Stimulated activated CD8-positive, alpha-beta memory T cell treated with anti-CD3 and anti-CD28 coated beads, Interleukin-4, amount 100 ng/mL, for 48 hours (primary cell): ENCODE measurements around the gene FCER1G.
"Not testable (repeated sequence)": the region's sequence is repeated elsewhere in the genome, so short reads cannot be mapped to it uniquely, and the experiment has no call there.

Source experiments
- DNase-seq: peaks from one replicate; pipeline ENCODE4 v3.0.0-alpha.2; 2020

FCER1G gene

DNA sequence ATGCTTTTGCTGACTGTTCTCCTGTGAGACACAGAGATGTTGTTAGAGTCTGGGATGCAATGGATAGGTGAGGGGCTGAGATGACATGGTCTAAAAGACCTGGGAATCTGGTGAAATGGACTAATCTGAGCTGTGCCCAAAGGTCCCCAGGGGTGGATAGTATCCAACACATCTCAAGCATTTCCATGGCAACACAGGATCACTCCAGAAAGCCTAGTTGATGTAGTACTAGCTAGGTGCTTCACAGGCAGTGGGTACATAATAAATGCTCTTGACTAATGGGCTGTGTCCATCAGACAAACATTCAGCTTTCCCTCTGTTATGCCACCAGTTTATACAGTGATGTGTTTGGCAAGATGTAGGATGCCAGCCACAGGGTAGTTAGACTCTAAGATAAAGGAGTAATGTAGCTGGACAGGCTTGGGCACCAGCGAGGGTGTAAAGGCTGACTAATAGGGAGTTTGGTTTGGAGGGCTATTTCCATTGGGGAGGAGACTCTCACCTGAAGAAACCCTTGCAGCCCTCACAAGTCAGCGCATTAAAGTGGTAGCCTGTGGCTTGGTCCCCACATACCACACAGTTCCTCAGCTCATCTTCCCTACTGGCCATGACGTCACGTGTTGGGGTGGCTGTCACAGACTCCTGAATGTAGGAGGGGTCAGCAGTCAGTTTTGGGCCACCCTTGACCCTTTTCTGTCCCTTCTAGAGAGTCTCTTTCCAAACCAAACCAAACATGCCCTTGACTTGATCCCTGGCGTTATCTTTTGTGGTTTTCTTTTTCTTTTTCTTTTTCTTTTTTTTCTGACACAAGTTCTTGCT lies 21.1 kb downstream of the FCER1G start:
- no peak for DNase-seq

DNA sequence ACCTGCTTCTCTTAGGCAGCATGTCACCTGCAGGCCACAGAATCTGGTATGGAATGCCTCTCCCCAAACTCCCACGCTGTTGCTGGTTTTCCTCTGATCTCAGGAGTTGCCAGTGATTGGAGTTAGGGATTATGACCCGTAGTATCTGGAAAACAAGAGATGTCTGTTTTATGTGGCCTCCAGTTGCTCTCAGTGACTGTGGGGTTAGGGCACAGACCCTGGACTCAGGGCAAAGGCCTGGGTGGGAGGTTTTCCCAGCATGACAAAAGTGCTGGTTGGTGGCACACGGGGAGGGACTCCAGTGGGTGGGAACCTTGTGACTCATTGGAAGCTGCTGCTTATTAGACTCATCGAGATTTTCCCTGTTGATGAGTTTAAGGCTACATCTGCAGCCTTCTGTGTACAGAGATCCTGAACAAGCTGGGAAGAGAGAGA lies 23.0 kb downstream of the FCER1G start, which contains the start of gene NR1I3:
NR1I3 (minus strand) TSS at position 165 of the 435 bp plus-strand sequence. CDS start 1,638 bp downstream, outside the sequence.
- DNase-seq = no peak

DNA sequence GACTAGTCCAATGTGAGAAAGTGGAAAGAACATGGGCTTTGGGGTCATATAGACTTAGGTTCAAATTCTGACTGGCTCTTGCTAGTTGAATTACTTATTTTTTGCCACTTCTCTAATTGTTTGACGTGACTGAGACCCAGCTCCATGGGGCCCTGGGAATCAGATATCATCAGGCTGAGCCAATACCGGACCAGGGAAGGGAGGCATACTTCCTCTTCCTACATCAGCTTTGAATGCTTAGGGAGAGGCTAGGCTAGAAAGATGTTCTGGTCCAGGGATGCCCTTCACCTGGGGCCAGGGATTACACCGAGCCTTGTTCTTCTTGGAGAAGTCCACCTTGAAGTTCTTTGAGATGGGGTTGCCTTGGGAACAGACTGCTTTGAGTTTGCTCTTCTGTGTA lies 26.6 kb downstream of the FCER1G start:
- DNase-seq = no peak

DNA sequence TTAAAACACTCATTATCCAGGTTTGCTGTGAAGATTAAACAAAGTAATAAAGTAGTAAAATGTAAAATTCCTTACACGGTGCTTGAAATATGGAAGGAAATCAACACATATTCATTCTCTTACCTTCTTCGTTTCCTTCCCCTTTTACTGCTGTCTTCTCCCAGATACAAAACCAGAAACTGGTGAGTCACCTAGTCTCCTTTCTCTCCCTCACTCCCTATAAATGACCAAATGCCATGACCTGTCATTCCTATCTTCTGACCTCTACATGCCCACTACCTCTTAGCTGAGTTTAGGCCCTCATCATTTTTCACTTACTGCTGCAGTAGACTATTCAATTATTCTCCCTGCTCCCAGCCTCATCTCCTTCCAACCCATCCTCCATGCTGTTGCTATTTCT lies 27.2 kb downstream of the FCER1G start:
- no peak for DNase-seq

DNA sequence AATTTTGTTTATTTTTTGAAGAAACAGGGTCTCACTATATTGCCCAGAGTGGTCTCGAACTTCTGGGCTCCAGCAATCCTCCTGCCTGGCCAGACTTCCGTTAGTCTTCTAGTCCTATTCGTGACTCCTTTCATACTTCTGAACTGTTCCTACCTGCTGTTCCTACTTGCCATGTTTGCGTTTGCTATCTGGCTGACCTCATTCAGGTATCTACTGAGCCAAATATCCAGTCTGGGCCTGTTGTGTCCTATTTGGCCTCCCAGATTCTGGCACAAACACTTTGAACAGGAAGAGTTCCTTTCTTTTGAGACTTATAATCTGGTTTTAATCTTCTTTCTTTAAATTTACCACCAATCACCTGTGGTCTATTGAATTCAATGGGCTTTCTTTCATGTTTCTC lies 29.8 kb downstream of the FCER1G start:
- no peak for DNase-seq

DNA sequence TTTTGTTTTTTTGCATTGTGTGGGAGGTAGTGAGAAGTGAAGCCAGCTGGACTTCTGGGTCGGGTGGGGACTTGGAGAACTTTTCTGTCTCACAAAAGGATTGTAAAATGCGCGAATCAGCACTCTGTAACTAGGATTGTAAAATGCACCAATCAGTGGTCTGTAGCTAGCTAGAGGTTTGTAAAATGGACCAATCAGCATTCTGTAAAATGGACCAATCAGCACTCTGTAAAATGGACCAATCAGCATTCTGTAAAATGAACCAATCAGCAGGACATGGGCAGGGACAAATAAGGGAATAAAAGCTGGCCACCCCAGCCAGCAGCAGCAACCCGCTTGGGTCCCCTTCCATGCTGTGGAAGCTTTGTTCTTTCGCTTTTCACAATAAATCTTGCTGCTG lies 35.0 kb downstream of the FCER1G start:
- not testable (repeated sequence) for DNase-seq

DNA sequence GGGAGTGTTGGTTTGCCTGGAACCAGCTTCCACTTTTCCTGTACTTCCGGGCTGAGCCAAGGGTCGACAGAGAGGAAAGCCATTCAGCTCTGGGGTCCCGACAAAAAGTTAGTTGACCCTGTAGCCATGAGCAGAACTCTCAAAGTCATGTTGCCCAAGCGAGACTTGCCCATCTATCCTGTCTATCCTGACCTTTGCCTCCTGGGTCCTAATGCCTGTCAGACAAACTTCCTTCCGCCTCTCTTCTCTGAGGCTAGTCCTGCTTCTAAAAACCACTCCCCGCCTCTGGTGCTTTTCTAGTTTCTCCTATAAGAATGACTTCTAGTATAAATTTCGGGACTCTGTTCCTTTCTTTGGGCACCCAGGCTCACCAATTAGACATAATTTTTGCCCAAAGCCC lies 35.7 kb downstream of the FCER1G start:
- DNase-seq = no peak

DNA sequence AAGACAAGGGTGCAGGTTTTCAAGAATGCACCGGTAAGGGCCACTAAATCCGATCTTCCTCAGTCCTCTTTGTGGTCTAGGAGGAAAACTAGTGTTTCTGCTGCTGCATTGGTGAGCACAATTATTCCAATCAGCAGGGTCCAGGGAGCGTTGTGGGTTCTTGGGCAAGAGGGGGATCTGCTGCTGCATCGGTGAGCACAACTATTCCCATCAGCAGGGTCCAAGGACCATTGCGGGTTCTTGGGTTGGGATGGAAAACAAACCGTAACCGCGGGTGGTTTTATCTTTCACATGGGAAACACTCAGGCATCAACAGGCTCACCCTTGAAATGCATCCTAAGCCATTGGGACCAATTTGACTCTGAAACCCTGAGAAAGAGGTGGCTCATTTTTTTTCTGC lies 36.5 kb downstream of the FCER1G start:
- no peak for DNase-seq

DNA sequence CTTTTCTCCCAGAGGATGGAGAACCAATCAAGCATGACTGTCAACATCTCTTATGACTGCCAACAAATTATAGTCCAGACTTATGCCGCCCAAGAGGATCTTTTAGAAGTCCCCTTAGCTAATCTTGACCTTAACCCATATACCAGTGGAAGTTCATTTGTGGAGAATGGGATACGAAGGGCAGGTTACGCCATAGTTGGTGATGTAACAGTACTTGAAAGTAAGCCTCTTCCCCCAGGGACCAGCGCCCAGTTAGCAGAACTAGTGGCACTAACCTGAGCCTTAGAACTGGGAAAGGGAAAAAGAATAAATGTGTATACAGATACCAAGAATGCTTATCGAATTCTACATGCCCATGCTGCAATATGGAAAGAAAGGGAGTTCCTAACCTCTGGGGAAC lies 40.2 kb downstream of the FCER1G start:
- DNase-seq = not testable (repeated sequence)

DNA sequence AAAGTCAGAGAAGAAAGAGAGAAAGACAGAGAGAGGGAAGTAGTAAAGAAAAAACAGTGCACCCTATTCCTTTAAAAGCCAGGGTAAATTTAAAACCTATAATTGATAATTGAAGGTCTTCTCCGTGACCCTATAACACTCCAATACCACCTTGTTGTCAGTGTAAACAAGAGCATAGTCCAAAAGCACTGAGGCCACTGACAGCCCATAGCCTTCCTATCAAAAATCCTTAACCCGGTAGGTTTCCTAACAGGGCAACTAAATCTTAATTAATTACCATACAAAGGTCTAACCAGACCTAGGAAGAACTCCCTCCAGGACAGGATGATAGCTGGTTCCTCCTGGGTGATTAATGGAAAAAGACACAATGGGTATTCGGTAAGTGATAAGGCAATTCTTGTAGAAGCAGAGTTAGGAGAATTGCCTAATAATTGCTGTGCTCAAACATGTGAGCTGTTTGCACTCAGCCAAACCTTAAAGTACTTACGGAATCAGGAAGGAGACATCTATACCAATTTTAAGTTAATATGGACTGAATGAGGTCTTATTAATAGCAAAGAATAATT lies 40.9 kb downstream of the FCER1G start:
- DNase-seq = not testable (repeated sequence)

DNA sequence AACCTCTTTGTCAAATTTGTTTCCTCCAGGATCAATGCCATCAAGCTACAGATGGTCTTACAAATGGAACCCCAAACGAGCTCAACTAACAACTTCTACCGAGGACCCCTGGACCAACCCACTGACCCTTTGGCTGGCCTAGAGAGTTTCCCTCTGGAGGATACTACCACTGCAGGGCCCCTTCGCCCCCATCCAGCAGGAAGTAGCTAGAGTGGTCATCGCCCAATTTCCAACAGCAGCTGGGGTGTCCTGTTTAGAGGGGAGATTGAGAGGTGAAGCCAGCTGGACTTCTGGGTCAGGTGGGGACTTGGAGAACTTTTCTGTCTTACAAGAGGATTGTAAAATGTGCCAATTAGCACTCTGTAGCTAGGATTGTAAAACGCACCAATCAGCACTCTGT lies 42.0 kb downstream of the FCER1G start:
- not testable (repeated sequence) for DNase-seq

DNA sequence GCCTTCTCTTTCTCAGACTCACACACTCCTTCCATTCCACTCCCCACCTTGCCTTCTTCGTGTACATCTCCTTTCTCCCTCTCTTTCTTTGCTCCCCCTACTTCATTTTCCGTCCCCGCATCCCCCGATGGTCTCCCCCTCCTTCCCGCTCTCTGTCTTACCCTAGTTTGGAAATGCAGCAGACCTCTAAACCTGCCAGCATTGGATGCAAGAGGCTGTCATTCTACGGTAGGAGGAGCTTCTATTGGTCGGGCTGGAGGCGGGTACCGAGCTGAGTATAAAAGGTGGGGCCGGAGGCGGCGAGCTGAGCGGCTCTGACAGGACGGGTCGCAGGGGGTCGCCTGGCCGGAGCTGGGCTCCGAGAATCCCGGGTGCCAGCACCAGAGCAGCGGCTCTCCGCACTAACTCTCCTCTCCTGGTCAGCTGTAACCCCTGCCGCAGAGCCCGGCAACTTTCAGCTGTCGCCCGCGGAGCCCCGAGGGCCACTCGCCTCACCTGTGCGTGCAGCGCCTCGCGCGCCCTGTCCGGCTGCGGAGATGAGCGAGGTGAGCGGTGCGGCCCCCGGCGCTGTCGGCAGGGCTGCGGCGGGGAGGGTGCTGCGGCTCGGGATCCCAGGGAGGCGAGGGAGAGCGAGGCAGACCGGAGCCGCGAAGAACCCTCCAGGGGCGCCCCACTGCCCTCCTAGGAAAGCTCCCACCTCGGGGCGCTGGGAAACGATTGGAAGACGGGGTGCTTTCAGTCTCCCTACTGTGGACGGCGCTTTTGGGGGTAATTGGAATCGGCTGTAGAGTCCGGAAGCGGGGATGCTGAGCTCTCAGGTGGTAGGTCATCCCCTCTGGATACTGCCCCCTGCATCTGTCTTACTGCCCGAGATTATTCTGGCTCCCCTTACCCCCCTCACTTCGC lies 43.6 kb downstream of the FCER1G start, which contains the start of gene PCP4L1:
PCP4L1 (plus strand) TSS at position 307 of the 906 bp plus-strand sequence; CDS start at position 537, 230 bp downstream.
- DNase-seq = peak; percentile 65

DNA sequence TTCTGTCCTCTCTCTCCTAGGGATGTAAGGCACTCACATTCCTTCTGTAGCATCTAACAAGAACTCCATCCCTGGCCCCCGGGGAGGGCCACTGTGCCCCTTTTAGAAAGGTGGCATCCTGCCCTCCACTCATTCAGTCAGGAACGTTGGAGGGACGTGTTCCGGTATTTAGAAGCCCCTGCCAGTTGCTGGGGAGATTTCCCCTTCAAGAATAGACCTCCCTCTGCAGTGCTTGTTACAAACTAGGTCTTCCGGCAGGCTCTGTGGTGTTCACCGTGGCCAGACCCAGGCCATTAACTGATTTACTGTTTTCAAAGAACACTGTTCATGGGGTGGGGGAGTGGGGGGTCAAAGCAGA lies 44.2 kb downstream of the FCER1G start:
- no peak for DNase-seq

DNA sequence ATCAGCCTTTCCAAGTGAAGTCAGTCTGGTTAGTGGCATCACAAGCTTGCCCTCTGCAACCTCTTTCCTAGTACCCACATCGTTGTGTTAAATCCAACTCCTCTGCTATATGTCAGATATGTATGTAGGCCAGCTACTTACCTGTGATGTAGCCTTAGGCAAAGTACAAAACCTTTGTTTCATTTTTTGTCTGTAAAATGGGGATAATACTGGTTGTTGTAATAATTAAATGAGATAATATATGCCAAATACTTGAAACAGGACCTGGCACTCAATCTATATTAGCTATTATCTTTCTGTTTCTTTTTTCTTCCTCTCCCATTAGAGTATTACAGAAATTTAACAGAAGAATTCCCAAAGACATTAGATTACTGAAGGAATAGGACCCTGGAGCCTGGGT lies 44.7 kb downstream of the FCER1G start:
- DNase-seq = no peak

DNA sequence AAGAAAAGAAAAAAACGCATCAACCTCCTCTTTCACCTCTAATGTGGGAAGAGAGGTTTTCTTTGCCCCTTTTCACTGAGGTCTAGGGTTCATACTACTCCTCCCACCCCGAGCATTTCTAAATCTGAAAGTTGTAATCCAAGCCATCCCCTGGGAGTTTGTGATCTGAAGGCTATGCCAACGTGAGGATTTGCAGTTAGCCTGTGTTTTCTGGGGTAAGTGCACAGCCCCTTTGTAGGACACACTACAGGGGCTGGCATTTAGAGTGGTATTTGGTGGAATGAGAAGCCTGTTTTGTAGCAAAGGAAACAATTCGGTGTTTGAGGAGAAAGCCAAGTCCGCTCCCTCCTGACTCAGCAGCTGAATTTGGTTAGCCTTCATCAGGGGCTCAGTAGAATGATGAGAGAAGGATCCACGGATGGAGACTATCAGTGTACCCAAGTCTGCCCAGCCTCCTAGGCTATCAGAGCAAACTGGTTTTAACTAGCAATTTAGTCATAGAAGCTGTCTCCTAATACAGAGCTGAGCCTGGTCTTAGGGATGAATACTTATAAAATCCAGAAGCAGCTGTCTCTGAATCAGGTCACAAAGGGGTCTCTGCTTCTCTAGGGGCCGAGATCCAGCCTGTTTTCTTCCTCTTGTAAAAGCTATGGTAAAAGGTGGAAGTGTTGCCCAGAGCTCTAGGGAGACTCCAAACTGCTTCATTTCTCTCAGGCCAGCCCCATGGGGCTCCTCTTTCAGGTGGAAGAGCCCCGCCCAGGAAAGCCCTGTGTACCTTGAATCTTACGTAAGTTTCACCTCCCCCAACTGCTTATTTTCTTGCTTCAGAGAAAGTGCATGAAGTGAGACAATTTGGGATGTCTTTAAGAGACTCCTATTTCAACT lies 45.5 kb downstream of the FCER1G start:
- DNase-seq = no peak

DNA sequence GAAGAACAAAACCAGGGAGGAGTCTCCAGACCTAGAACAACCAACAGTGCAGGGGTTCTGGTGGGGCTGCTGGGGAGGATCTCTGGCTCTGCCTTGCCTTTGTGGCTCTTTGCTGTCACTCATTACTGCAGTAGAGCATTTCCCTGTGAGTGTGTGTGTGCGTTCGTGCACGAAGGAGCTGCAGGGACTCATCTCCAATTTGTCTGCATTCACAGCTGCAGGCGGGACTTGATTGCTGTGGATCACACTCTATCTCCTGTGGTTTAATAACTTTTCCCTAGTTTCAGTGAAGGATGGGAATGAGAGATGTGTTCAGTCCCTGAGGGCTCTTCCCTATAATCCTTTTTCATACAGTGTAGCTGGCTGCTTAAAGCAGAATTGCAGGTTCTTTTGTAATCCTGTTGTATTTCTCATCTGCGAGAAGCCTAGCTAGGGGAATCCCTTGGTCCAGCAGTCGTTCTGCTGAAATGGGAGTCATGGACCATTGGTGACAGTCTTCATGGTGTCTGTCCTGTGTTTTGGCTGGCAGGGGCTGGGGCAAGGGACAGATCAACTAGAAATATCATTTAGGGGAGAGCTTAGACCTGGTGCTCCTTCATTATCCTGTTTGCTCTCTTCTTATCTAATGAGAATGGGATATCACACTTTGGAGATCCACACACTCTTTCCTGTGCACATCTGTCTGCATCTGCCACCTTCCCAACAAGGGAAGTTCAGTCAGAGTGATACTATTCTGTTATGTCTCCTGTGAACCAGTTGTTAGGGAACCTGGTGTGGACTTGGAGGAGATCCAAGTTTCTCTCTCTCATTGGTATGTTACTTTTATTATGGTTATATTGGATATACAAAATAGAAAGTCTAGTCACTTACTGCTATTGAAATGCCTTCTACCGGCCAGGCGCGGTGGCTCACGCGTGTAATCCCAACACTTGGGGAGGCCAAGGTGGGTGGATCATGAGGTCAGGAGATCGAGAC lies 46.5 kb downstream of the FCER1G start:
- no peak for DNase-seq

DNA sequence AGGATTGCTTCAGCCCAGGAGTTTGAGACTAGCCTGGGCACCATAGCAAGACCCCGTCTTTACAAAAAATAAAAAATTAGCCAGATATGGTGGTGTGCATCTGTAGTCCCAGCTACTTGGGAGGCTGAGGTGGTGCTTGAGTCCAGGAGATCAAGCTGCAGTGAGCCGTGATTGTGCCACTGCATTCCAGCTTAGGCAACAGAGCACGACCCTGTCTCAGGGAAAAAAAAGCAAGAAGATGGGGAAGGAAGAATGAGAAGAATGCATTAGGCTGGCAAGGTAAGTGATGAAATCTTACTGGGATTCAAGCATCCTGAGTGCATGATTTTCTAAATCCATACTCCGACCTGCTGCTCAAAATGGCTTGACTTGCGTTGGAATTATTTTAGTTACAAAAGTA lies 50.2 kb downstream of the FCER1G start:
- DNase-seq = no peak

DNA sequence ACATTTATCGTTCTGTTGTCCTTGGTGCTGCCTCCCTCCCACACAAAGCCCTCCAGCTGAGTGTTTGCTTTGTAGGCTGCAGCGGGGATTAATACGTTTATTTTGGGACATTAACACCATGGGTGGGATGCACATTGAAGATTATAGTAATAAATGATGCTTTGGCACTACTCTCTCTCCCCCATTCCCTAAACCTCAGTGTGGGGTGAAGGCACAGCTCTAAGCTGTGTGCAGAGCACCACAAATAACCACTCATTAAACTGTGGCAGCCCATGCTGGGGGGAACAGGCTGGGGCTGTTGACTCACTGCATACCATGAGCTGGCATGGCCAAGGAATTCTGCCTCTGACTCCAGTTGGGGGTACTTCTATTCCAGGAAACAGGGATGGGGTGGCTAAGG lies 51.1 kb downstream of the FCER1G start:
- DNase-seq = no peak

DNA sequence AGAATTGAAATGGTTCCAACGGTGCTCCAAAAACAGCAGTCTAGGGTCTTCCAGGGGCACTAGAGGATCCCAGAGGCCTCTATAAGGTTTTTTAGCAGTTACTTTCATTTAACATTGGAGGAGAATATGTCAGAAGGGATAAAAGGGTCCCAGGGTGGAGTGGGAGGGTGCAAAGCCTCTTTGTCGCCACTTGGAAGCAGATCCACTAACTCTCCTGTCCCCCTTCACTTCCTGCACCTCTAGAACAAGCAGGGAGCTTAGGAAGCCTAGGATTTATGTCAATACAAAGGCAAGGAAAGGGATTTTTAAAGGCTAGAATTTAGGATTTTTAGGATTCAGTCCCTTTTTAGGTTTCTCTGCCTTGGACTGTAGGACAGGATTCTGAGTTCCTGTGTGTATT lies 51.7 kb downstream of the FCER1G start:
- DNase-seq = no peak

DNA sequence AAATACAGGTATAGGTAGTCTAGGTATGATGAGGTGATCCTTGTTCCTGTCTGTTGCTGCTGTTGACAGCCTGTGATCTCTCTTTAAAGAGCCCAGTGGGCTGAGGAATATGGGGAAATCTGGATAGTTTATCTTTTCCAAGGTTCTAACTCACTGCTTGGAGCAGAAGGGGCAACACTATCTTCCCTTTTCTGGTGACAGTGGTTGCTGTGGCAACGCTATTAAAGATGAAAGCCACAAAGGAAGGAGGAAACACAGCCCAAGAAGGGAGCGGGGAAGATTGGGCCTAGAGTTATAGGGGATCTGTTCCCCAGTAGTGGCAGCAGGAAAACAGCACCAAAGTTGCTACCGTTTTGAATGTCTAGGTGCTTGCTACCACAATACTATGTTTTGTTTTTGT lies 52.2 kb downstream of the FCER1G start:
- DNase-seq = no peak
